DND-41 (cell line): Measurements from ENCODE around the gene CCDC40.

Experiments used
- CTCF ChIP-seq: IDR thresholded peaks from 2 replicates; pipeline ENCODE4 v1.5.1; 2012; ENCODE audit warnings: borderline replicate concordance, low read length, moderate library complexity, mild to moderate bottlenecking; ENCODE audit not compliant: poor library complexity, severe bottlenecking; ENCODE audit errors: extremely low read depth
- EZH2 ChIP-seq: IDR thresholded peaks from 3 replicates; pipeline ENCODE4 v1.6.1; 2012; ENCODE audit warnings: borderline replicate concordance, low read depth, mild to moderate bottlenecking, moderate library complexity, low read length, inconsistent platforms; ENCODE audit not compliant: severe bottlenecking

- TF ChIP-seq CTCF (no peak), EZH2 (no peak)
These were observed 81.3 kb downstream of the CCDC40 start for GRCh38 chr17:80117491-80118401.
